ENCODE results near the gene AMY1C.
"Not testable (repeated sequence)": the region's sequence is repeated elsewhere in the genome, so short reads cannot be mapped to it uniquely, and the experiment has no call there.

The AMY1C gene
- 0 reads per million in 3 experiments for total RNA-seq

GRCh38 chr1:103749598-103749997 lies at the start of gene AMY1C:
AMY1C (plus strand) TSS chr1:103749898; CDS start chr1:103750470, 572 bp downstream.
- DNase-seq, result not testable (repeated sequence)

- DNase-seq, result not testable (repeated sequence)
Observed at GRCh38 chr1:103700669-103701068, 49.0 kb upstream of the AMY1C start.

GRCh38 chr1:103701256-103701655 lies 48.4 kb upstream of the AMY1C start:
- DNase-seq, result not testable (repeated sequence)

GRCh38 chr1:103707670-103708069 lies 42.0 kb upstream of the AMY1C start:
- not testable (repeated sequence) for DNase-seq

- DNase-seq, result not testable (repeated sequence)
Observed at GRCh38 chr1:103710381-103710780, 39.3 kb upstream of the AMY1C start.

- not testable (repeated sequence) for DNase-seq
Observed at GRCh38 chr1:103717404-103717803, 32.3 kb upstream of the AMY1C start.

GRCh38 chr1:103721473-103721872 lies 28.2 kb upstream of the AMY1C start:
- DNase-seq, result not testable (repeated sequence)

GRCh38 chr1:103735334-103735733 lies 14.4 kb upstream of the AMY1C start:
- DNase-seq, result not testable (repeated sequence)

GRCh38 chr1:103738031-103738430 lies 11.7 kb upstream of the AMY1C start:
- not testable (repeated sequence) for DNase-seq

- not testable (repeated sequence) for DNase-seq
Observed at GRCh38 chr1:103744449-103744848, 5.2 kb upstream of the AMY1C start.

- not testable (repeated sequence) for DNase-seq
Observed at GRCh38 chr1:103745040-103745439, 4.7 kb upstream of the AMY1C start.

GRCh38 chr1:103748273-103748672 lies 1.4 kb upstream of the AMY1C start:
- not testable (repeated sequence) for DNase-seq

- DNase-seq, result no peak
Observed at GRCh38 chr1:103761896-103762295, 12.2 kb downstream of the AMY1C start.

- DNase-seq, result no peak
Observed at GRCh38 chr1:103779932-103780331, 30.2 kb downstream of the AMY1C start.

GRCh38 chr1:103783944-103784377 lies 34.3 kb downstream of the AMY1C start:
- DNase-seq, result no peak

- no peak for DNase-seq
Observed at GRCh38 chr1:103788377-103788776, 38.7 kb downstream of the AMY1C start.

GRCh38 chr1:103790172-103790571 lies 40.5 kb downstream of the AMY1C start:
- DNase-seq, result no peak
